CD4-positive, alpha-beta T cell (primary cell): ENCODE results near the gene PDE8A. TPM values are rescaled to one million over a fixed set of nuclear protein-coding genes. Genes with fewer than 3 reads are reported as not detected.
"Not testable (repeated sequence)": the region's sequence is repeated elsewhere in the genome, so short reads cannot be mapped to it uniquely, and the experiment has no call there.

Experiments
- ATAC-seq: fragments of 200-7000 bp; cut with Tn5 transposase; one replicate; pipeline ENCODE4 v1.10.0; 2022; ENCODE audit warnings: mild to moderate bottlenecking; ENCODE audit not compliant: poor library complexity
- CTCF ChIA-PET: fragments of 350-600 bp; sonication (Branson Sonifier 250); formaldehyde crosslinking; loops from one replicate; lab custom pipeline; 2021; ENCODE audit warnings: antibody characterized with exemption, inconsistent platforms; lab: Charles Lee
- POLR2A ChIA-PET: fragments of 350-600 bp; sonication (Branson Sonifier 250); formaldehyde crosslinking; loops from one replicate; lab custom pipeline; 2021; ENCODE audit warnings: antibody characterized with exemption, inconsistent platforms; lab: Charles Lee
- DNase-seq, 14 experiments: peaks; one replicate each; pipeline ENCODE4 v3.0.0-alpha.2; 2013 to 2020; ENCODE audit warnings: mixed read lengths in 2 of 14
- H3K27ac ChIP-seq, 2 donors: one replicate each; pipeline versions ENCODE4 v1.5.1 to v1.7.0; 2013; ENCODE audit warnings: low read length in 2 of 2, low read depth in 1 of 2, mild to moderate bottlenecking in 1 of 2
- H3K27me3 ChIP-seq, 2 experiments: 1 replicate in 1 of 2; 2 replicates in 1 of 2; pipeline versions ENCODE4 v1.6.1 to v1.7.0; 2013; ENCODE audit warnings: low read length in 2 of 2, control low read depth in 1 of 2, mild to moderate bottlenecking in 1 of 2, moderate library complexity in 1 of 2; ENCODE audit not compliant: insufficient read depth in 2 of 2, control insufficient read depth in 1 of 2
- H3K36me3 ChIP-seq: one replicate; pipeline ENCODE4 v1.6.1; 2013; ENCODE audit warnings: low read length, control low read depth; ENCODE audit not compliant: insufficient read depth
- H3K4me1 ChIP-seq: one replicate; pipeline ENCODE4 v1.6.1; 2013; ENCODE audit warnings: low read length, control low read depth; ENCODE audit not compliant: insufficient read depth
- H3K4me3 ChIP-seq: one replicate; pipeline ENCODE4 v1.5.1; 2013; ENCODE audit warnings: mild to moderate bottlenecking, low read length, moderate library complexity
- H3K9me3 ChIP-seq, 2 experiments: 1 replicate in 1 of 2; 2 replicates in 1 of 2; pipeline versions ENCODE4 v1.6.1 to v1.7.0; 2013; ENCODE audit warnings: low read length in 2 of 2, mild to moderate bottlenecking in 2 of 2, control low read depth in 1 of 2, moderate library complexity in 1 of 2; ENCODE audit not compliant: control insufficient read depth in 1 of 2, insufficient read depth in 1 of 2
- H3K27ac Mint-ChIP-seq: one replicate; pipeline ENCODE4 v1.8.0; 2020; ENCODE audit warnings: mixed read lengths
- H3K27me3 Mint-ChIP-seq: one replicate; pipeline ENCODE4 v1.8.0; 2021; ENCODE audit warnings: mixed read lengths
- H3K36me3 Mint-ChIP-seq: one replicate; pipeline ENCODE4 v1.8.0; 2021; ENCODE audit warnings: low read depth, mixed read lengths
- H3K4me1 Mint-ChIP-seq: one replicate; pipeline ENCODE4 v1.8.0; 2021; ENCODE audit warnings: low read depth, mixed read lengths
- H3K4me3 Mint-ChIP-seq: one replicate; pipeline ENCODE4 v1.8.0; 2020; ENCODE audit warnings: mild to moderate bottlenecking, mixed read lengths
- H3K9me3 Mint-ChIP-seq: one replicate; pipeline ENCODE4 v1.8.0; 2020; ENCODE audit warnings: mixed read lengths
- intact Hi-C, 2 experiments: fragments of 100-400 bp; cut with DNase I in 1 of 2; cut with micrococcal nuclease in 1 of 2; formaldehyde crosslinking; loops; one replicate each; pipeline versions ENCODE4 v1.15.1 to v1.9.0; 2023 to 2025; cut with DNase I, micrococcal nuclease
- total RNA-seq, 174 experiments: library from RNA in 2 of 174; stranded (reverse) in 2 of 174; gene quantifications; one replicate each; pipeline ENCODE4 v1.2.3 and lab custom pipeline; 2021 to 2026
- TF ChIP-seq, protein P1 (sequence below): fragments of 200-600 bp; IDR thresholded peaks from one replicate; pipeline ENCODE4 v1.8.0; 2022; ENCODE audit warnings: antibody characterized with exemption, mild to moderate bottlenecking

PDE8A gene
- total RNA-seq, 2 experiments from 2014 or later = 29.8 to 34.3 TPM

GRCh38 chr15:84991014-84991712 lies 9.5 kb downstream of the PDE8A start:
- Mint-ChIP-seq H3K4me1 (peaks cover 69% of the 10 kb centered on the region), H3K4me3 (peak overlapping the region; percentile 17), H3K27ac (no peak overlapping the region), H3K36me3 (peaks cover 6% of the 10 kb centered on the region), H3K27me3 (no peaks in the 10 kb centered on the region), H3K9me3 (no peaks in the 10 kb centered on the region)
- TF ChIP-seq, protein P1, sequence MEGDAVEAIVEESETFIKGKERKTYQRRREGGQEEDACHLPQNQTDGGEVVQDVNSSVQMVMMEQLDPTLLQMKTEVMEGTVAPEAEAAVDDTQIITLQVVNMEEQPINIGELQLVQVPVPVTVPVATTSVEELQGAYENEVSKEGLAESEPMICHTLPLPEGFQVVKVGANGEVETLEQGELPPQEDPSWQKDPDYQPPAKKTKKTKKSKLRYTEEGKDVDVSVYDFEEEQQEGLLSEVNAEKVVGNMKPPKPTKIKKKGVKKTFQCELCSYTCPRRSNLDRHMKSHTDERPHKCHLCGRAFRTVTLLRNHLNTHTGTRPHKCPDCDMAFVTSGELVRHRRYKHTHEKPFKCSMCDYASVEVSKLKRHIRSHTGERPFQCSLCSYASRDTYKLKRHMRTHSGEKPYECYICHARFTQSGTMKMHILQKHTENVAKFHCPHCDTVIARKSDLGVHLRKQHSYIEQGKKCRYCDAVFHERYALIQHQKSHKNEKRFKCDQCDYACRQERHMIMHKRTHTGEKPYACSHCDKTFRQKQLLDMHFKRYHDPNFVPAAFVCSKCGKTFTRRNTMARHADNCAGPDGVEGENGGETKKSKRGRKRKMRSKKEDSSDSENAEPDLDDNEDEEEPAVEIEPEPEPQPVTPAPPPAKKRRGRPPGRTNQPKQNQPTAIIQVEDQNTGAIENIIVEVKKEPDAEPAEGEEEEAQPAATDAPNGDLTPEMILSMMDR = no peak
- Histone ChIP-seq H3K27me3 (no peaks in the 10 kb centered on the region), H3K36me3 (no peaks in the 10 kb centered on the region), H3K9me3 (no peaks in the 10 kb centered on the region), H3K27ac (no peak overlapping the region), H3K4me1 (peaks cover 38% of the 10 kb centered on the region), H3K4me3 (no peak overlapping the region)
- ChIA-PET POLR2A (interaction anchor here (2.4 kb wide), 1 partner anchor 10 kb away, joined by 12 read pairs; the partner anchor contains the start of gene PDE8A), CTCF (interaction anchor here (1.8 kb wide), 1 partner anchor 25 kb away, joined by 3 read pairs; no protein-coding TSS in a partner anchor)
- ATAC-seq (no peak), DNase-seq (no peak)
- intact Hi-C loops = no loop called here

DNA sequence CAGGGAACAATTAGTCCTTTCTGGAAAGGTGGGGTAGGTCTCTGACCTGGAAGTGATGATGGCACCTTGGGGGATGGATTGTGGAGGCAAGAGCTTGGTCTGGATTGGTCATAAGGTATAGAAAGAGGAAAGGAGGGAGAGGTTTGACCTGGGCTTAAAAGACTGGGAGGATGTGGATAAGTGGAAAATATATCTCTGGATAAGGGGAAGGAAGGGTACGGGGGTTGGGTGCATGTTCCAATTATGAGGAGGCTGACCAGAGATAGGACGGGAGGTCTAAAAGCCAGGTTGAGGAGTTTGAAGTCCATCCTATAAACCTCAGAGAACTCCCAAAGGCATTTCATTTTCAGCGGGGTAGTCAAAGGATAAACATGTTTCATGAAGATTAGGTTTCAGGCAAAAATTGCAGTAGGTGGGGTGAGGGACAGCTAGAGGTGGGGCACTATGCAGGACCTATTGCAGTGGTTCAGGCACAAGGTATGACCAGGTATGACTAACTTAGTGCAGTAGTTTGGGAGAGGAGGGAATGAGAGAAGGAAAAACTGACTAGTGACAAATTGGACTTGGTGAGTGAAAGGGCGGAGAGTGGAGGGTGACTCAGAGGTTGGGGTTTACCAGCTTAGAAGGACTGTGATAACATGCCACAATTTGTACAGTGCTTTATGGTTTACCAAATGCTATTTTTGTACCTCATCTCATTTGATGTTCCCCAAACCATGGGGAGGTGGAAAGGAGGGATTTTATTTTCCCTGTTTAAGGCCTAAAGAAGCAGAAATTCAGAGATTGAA lies 10.7 kb downstream of the PDE8A start:
- no peaks in the 10 kb centered on the region for H3K27me3 Mint-ChIP-seq
- Histone ChIP-seq H3K9me3 (no peaks in the 10 kb centered on the region), H3K27ac (no peak overlapping the region), H3K4me3 (no peak overlapping the region), H3K36me3 (no peaks in the 10 kb centered on the region), H3K27me3 (no peaks in the 10 kb centered on the region), H3K4me1 (peaks cover 29% of the 10 kb centered on the region)
- ATAC-seq = no peak
- TF ChIP-seq, protein P1 = no peak
- no peaks in the 10 kb centered on the region for H3K9me3 Mint-ChIP-seq
- ChIA-PET CTCF (interaction anchor here (1.8 kb wide), 1 partner anchor 23 kb away, joined by 3 read pairs; no protein-coding TSS in a partner anchor), POLR2A (interaction anchor here (2.4 kb wide), 1 partner anchor 12 kb away, joined by 12 read pairs; the partner anchor contains the start of gene PDE8A)
- H3K27ac Mint-ChIP-seq = no peak overlapping the region
- H3K4me3 Mint-ChIP-seq = no peak overlapping the region
- intact Hi-C loops = no loop called here
- H3K36me3 Mint-ChIP-seq = peaks cover 6% of the 10 kb centered on the region
- DNase-seq = peak in 4 of 14 experiments; percentile 15 to 48 (median 31)
- peaks cover 60% of the 10 kb centered on the region for H3K4me1 Mint-ChIP-seq

GRCh38 chr15:84996055-84996454 lies 14.4 kb downstream of the PDE8A start:
- ChIA-PET CTCF (no interaction called here), POLR2A (interaction anchor here (2.1 kb wide), 1 partner anchor 16 kb away, joined by 5 read pairs; no protein-coding TSS in a partner anchor)
- no peak for ATAC-seq
- peaks cover 11% of the 10 kb centered on the region for H3K4me1 ChIP-seq
- H3K9me3 Mint-ChIP-seq = no peaks in the 10 kb centered on the region
- H3K4me1 Mint-ChIP-seq = peaks cover 60% of the 10 kb centered on the region
- H3K4me3 ChIP-seq = no peak overlapping the region
- peaks cover 3% of the 10 kb centered on the region for H3K36me3 ChIP-seq
- intact Hi-C loops = no loop called here
- no peaks in the 10 kb centered on the region for H3K27me3 ChIP-seq
- peaks cover 6% of the 10 kb centered on the region for H3K36me3 Mint-ChIP-seq
- DNase-seq = no peak
- TF ChIP-seq, protein P1 = no peak
- no peak overlapping the region for H3K4me3 Mint-ChIP-seq
- no peak overlapping the region for H3K27ac ChIP-seq
- H3K27ac Mint-ChIP-seq = no peak overlapping the region
- H3K9me3 ChIP-seq = no peaks in the 10 kb centered on the region
- no peaks in the 10 kb centered on the region for H3K27me3 Mint-ChIP-seq

- H3K4me3 Mint-ChIP-seq, H3K27ac ChIP-seq, H3K9me3 ChIP-seq, H3K36me3 ChIP-seq, H3K27me3 Mint-ChIP-seq, CTCF ChIA-PET, H3K27ac Mint-ChIP-seq, H3K36me3 Mint-ChIP-seq, ATAC-seq, intact Hi-C loops, H3K4me3 ChIP-seq, DNase-seq, H3K27me3 ChIP-seq, H3K9me3 Mint-ChIP-seq: not testable (repeated sequence)
- peaks cover 61% of the 10 kb centered on the region for H3K4me1 Mint-ChIP-seq
- peaks cover 11% of the 10 kb centered on the region for H3K4me1 ChIP-seq
- POLR2A ChIA-PET = interaction anchor here (2.1 kb wide), 1 partner anchor 16 kb away, joined by 5 read pairs; no protein-coding TSS in a partner anchor
Observed at GRCh38 chr15:84996714-84997113, 15.1 kb downstream of the PDE8A start.
